ENCODE data around the gene PAK6.

- no peak for TF ChIP-seq CTCF (optimal IDR thresholded peaks at IDR 0.05 in 1 of 3, IDR thresholded peaks at IDR 0.05 in 1 of 3, conservative IDR thresholded peaks at IDR 0.05 in 1 of 3; ENCODE audit: extremely low read depth in 1 of 3, insufficient read depth in 2 of 3, low read length in 3 of 3)
- TF ChIP-seq EZH2 (IDR thresholded peaks at IDR 0.05; ENCODE audit: low read length), result no peak
Observed at GRCh38 chr15:40253167-40253790, 14.4 kb downstream of the PAK6 start.

Data from keratinocyte (primary cell).